SK-N-SH (cell line): ENCODE data around the gene CRAT.

ENCODE experiments used
- ELF1 ChIP-seq: IDR thresholded peaks from 2 replicates; pipeline ENCODE4 v1.4.0; 2012
- EP300 ChIP-seq, 2 experiments: IDR thresholded peaks; 2 replicates each; pipeline versions ENCODE4 v1.4.0 to v1.6.1; 2012; ENCODE audit warnings: borderline replicate concordance in 1 of 2, low read depth in 1 of 2, low read length in 1 of 2
- EZH2phosphoT487 ChIP-seq: fragments of 200-600 bp; sonication (generic); IDR thresholded peaks from 2 replicates; pipeline ENCODE4 v1.6.1; 2017; ENCODE audit warnings: low read depth, mixed run types, mild to moderate bottlenecking, antibody characterized with exemption, moderate library complexity, borderline replicate concordance
- JUND ChIP-seq: IDR thresholded peaks from 2 replicates; pipeline ENCODE4 v1.4.0; 2012
- RAD21 ChIP-seq: IDR thresholded peaks from 2 replicates; pipeline ENCODE4 v1.6.1; 2012; ENCODE audit warnings: mild to moderate bottlenecking, low read length
- RCOR1 ChIP-seq: fragments of 150-350 bp; IDR thresholded peaks from 2 replicates; pipeline ENCODE4 v1.6.1; 2017; ENCODE audit warnings: antibody characterized with exemption, low read length
- SIN3A ChIP-seq: IDR thresholded peaks from 2 replicates; pipeline ENCODE4 v1.6.1; 2012; ENCODE audit warnings: low read depth, mild to moderate bottlenecking, low read length, moderate library complexity, borderline replicate concordance
- SMC3 ChIP-seq: IDR thresholded peaks from 2 replicates; pipeline ENCODE4 v1.6.1; 2012; ENCODE audit warnings: low read depth, low read length, improper control_type of control experiment
- TAF1 ChIP-seq: IDR thresholded peaks from 2 replicates; pipeline ENCODE4 v1.6.1; 2012; ENCODE audit warnings: low read depth, mild to moderate bottlenecking, low read length, moderate library complexity, borderline replicate concordance
- YY1 ChIP-seq: IDR thresholded peaks from 2 replicates; pipeline ENCODE4 v1.4.0; 2012; ENCODE audit warnings: low read depth, mild to moderate bottlenecking
- TF ChIP-seq, protein P1 (sequence below): fragments of 200-600 bp; sonication (generic); IDR thresholded peaks from 2 replicates; pipeline ENCODE4 v1.6.1; 2017; ENCODE audit warnings: antibody characterized with exemption, mild to moderate bottlenecking, moderate library complexity
- TF ChIP-seq, protein P2 (sequence below): IDR thresholded peaks from 2 replicates; pipeline ENCODE4; 2012
- TF ChIP-seq, protein P3 (sequence below): IDR thresholded peaks from 2 replicates; pipeline ENCODE4 v1.4.0; 2012; ENCODE audit warnings: low read depth

DNA sequence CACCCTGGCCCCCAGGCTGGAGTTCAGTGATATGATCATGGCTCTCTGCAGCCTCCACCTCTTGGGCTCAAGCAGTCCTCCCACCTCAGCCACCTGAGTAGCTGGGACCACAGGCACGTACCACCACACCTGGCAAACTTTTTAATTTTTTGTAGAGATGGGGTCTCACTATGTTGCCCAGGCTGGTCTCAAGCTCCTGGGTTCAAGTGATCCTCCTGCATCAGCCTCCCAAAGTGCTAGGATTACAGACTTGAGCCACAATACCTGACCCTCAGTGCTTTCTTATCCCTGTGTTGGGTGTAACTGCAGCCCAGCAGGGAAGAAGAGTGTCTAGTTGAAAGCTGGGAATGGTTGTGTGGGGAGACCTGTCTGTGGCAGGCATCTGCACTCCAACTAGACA is 11.5 kb upstream of the CRAT start:
- TF ChIP-seq, protein P1, sequence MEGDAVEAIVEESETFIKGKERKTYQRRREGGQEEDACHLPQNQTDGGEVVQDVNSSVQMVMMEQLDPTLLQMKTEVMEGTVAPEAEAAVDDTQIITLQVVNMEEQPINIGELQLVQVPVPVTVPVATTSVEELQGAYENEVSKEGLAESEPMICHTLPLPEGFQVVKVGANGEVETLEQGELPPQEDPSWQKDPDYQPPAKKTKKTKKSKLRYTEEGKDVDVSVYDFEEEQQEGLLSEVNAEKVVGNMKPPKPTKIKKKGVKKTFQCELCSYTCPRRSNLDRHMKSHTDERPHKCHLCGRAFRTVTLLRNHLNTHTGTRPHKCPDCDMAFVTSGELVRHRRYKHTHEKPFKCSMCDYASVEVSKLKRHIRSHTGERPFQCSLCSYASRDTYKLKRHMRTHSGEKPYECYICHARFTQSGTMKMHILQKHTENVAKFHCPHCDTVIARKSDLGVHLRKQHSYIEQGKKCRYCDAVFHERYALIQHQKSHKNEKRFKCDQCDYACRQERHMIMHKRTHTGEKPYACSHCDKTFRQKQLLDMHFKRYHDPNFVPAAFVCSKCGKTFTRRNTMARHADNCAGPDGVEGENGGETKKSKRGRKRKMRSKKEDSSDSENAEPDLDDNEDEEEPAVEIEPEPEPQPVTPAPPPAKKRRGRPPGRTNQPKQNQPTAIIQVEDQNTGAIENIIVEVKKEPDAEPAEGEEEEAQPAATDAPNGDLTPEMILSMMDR: no peak
- TF ChIP-seq, protein P2, sequence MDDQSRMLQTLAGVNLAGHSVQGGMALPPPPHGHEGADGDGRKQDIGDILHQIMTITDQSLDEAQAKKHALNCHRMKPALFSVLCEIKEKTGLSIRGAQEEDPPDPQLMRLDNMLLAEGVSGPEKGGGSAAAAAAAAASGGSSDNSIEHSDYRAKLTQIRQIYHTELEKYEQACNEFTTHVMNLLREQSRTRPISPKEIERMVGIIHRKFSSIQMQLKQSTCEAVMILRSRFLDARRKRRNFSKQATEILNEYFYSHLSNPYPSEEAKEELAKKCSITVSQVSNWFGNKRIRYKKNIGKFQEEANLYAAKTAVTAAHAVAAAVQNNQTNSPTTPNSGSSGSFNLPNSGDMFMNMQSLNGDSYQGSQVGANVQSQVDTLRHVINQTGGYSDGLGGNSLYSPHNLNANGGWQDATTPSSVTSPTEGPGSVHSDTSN: no peak
- TF ChIP-seq TAF1 (no peak), EP300 (IDR thresholded peaks at IDR 0.05; ENCODE audit: borderline replicate concordance in 1 of 2, low read depth in 1 of 2, low read length in 1 of 2) (no peak), SIN3A (no peak), YY1 (no peak), RAD21 (no peak), JUND (no peak), EZH2phosphoT487 (no peak), SMC3 (no peak), ELF1 (no peak), RCOR1 (no peak)
- TF ChIP-seq, protein P3, sequence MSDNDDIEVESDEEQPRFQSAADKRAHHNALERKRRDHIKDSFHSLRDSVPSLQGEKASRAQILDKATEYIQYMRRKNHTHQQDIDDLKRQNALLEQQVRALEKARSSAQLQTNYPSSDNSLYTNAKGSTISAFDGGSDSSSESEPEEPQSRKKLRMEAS: no peak
